ENCODE results near the gene PTPN11. TPM values are rescaled to one million over a fixed set of nuclear protein-coding genes. Genes with fewer than 3 reads are reported as not detected.

Gene PTPN11
- total RNA-seq, 3 donors from 2014 or later: 53.5 to 118 (median 70.7) TPM

- no peak overlapping the region for H3K4me3 ChIP-seq
- TF ChIP-seq CTCF (IDR thresholded peaks at IDR 0.05): no peak
- ATAC-seq: no peak
- H3K4me1 ChIP-seq (ENCODE audit: low read depth): no peaks in the 10 kb centered on the region
- H3K36me3 ChIP-seq (ENCODE audit: low read depth): no peaks in the 10 kb centered on the region
- DNase-seq: no peak
- intact Hi-C loops (cut with DNase I, micrococcal nuclease): no loop called here
- H3K9me3 ChIP-seq: no peaks in the 10 kb centered on the region
Measured at GRCh38 chr12:112555621-112556233, 137.0 kb downstream of the PTPN11 start.

DNA sequence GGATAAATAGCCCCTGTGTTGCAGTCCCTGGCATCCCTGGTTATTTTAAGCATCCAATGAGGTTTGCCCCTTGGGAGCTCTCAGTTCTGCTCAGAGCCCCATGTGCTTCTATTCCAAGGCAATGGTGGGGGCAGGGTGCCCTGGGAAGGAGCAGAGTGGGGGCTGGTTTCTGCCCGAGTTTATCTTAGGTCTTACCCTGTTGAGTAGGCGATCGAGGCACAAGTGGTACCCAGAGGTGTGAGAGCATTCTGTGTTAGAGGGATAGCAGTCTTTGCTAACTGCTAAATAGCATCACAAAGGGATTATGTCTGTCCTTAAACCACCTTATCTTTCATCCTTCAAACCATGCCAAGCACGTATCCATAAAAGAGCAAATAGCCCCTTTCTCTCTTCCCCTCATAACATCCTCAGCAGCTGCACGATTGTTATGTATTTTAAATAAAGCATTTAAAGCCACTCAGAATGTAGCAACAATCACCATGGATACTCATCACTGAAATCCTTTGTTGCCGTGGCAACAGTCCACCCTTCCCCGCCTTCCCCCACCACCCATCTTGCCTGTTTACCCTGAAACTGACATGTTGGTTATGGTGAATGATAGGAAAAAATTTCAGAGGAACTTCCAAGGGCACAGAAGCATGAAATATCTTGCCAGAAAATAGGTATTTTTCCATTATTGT lies 139.3 kb downstream of the PTPN11 start:
- no peak overlapping the region for H3K4me3 ChIP-seq
- H3K4me1 ChIP-seq (ENCODE audit: low read depth): no peaks in the 10 kb centered on the region
- ATAC-seq (no peak), DNase-seq (no peak)
- no peak for TF ChIP-seq CTCF (IDR thresholded peaks at IDR 0.05)
- H3K9me3 ChIP-seq: no peaks in the 10 kb centered on the region
- no peaks in the 10 kb centered on the region for H3K36me3 ChIP-seq (ENCODE audit: low read depth)
- intact Hi-C loops (cut with DNase I, micrococcal nuclease): no loop called here

Other genes starting within 250 kb of the PTPN11 start
- 10 to 100 TPM; 57.0 to 75.5 (median 59.7) TPM for gene HECTD4, start 36.5 kb upstream of the PTPN11 start, total RNA-seq
- gene RPL6, start 9.3 kb upstream of the PTPN11 start, total RNA-seq: 100 to 1,000 TPM; 860 to 921 (median 894) TPM